Measurements from ENCODE around the gene RANBP17. TPM values are rescaled to one million over a fixed set of nuclear protein-coding genes. Genes with fewer than 3 reads are reported as not detected.

The RANBP17 gene
- total and polyA plus RNA-seq, 2 of the 4 experiments (the other 2 are of a cell fraction), result 8.2 to 29.0 TPM

DNA sequence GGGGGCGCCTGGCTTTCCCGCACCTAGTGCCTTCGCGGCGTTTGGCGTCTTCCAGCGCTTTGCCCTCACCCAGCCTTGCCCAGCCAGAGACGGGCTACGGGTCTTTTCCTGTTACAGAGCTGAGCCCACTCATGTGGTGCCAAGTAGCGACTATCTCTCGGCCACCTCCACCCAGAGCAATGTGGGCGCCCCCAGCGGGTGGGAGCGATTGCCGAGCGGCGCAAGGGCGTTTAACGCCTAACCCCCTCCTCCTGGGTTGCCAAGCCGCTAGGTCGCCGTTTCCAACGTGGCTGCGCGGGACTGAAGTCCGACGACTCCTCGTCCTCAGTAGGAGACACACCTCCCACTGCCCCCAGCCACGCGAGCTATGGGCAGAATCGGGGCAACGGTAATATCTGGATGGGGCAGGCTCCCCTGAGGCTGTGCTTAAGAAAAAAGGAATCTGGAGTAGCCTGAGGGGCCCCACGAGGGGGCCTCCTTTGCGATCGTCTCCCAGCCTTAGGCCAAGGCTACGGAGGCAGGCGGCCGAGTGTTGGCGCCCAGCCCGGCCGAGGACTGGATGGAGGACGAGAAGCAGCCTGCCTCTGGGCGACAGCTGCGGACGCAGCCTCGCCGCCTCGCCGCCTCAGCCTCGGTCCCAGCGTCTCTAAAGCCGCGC is 453.0 kb downstream of the RANBP17 start:
- H2BK15ac ChIP-seq (ENCODE audit: low read depth, low read length), result no peak overlapping the region
- H4K5ac ChIP-seq (ENCODE audit: low read depth, low read length), result no peak overlapping the region
- peaks cover 5% of the 10 kb centered on the region for H4K20me1 ChIP-seq (ENCODE audit: insufficient read depth, low read length)
- no peak overlapping the region; the same call in 1 of the 2 replicates for H3K4me2 ChIP-seq (ENCODE audit: low read depth, low read length)
- no peak overlapping the region for H2AK5ac ChIP-seq (ENCODE audit: low read depth, low read length)
- dilution Hi-C loops (cut with HindIII; ENCODE audit: low sequenced_read_pairs, unreplicated experiment) (no loop called here), in situ Hi-C loops (cut with MboI; ENCODE audit: low sequenced_read_pairs) (no loop called here), intact Hi-C loops (cut with micrococcal nuclease) (no loop called here)
- TF ChIP-seq MXI1 (IDR thresholded peaks at IDR 0.05; ENCODE audit: borderline replicate concordance, low read depth, low read length) (no peak), RCOR1 (IDR thresholded peaks at IDR 0.05; ENCODE audit: insufficient replicate concordance, low read length) (no peak), BHLHE40 (IDR thresholded peaks at IDR 0.05; ENCODE audit: low read depth, low read length) (no peak), CEBPB (IDR thresholded peaks at IDR 0.05; ENCODE audit: low read depth, low read length) (no peak)
- no peak overlapping the region for H3K27ac ChIP-seq (ENCODE audit: insufficient read depth, low read length)
- ATAC-seq (ENCODE audit: low read depth), result no peak
- no peak overlapping the region for H4K91ac ChIP-seq (ENCODE audit: insufficient read depth, low read depth, low read length)
- CTCF ChIA-PET, result no interaction called here
- H3K9me1 ChIP-seq (ENCODE audit: insufficient read depth, low read length), result no peaks in the 10 kb centered on the region
- H2AK9ac ChIP-seq (replicated peaks; ENCODE audit: low read depth, low read length, poor library complexity), result no peak overlapping the region
- H3K18ac ChIP-seq (ENCODE audit: low read depth, low read length), result no peak overlapping the region
- DNase-seq, result no peak
- no peak overlapping the region for H3K4me3 ChIP-seq (ENCODE audit: insufficient read depth, low read depth, low read length)
- peak overlapping the region; percentile 57 for H2AFZ ChIP-seq (replicated peaks; ENCODE audit: low read length, poor library complexity)
- H3K14ac ChIP-seq (replicated peaks; ENCODE audit: low read depth, low read length), result no peak overlapping the region
- H3K4me1 ChIP-seq (ENCODE audit: control insufficient read depth, insufficient read depth, low read length), result peaks cover 3% of the 10 kb centered on the region; the same call in 1 of the 2 replicates
- H3K4ac ChIP-seq (ENCODE audit: low read depth, low read length), result no peak overlapping the region
- H3K23ac ChIP-seq (ENCODE audit: low read depth, low read length), result no peak overlapping the region
- H2BK5ac ChIP-seq (ENCODE audit: low read depth, low read length, poor library complexity, severe bottlenecking), result no peak overlapping the region
- H3K79me1 ChIP-seq (ENCODE audit: low read depth in 1 of 2, low read length in 2 of 2), result no peaks in the 10 kb centered on the region
- WGBS, 2 experiments (ENCODE audit: extremely low coverage in 2 of 2, insufficient read length in 1 of 2), result 4% methylated on average over 16 of the region's 53 CpGs; no CpG with 5 or more reads in 1 of the 2 experiments
- peaks cover 97% of the 10 kb centered on the region for H3K27me3 ChIP-seq (ENCODE audit: control insufficient read depth, insufficient read depth, low read length)
- no peak overlapping the region for H4K8ac ChIP-seq (ENCODE audit: low read depth in 2 of 2, low read length in 2 of 2)
- no TSS peak for BruUV-seq (replicated peaks)
- H2BK20ac ChIP-seq (ENCODE audit: low read depth, low read length), result no peak overlapping the region
- POLR2A ChIA-PET (ENCODE audit: unreplicated experiment), result no interaction called here
- no peaks in the 10 kb centered on the region for H3K36me3 ChIP-seq (ENCODE audit: control insufficient read depth, insufficient read depth, low read length)
- H2BK120ac ChIP-seq (ENCODE audit: low read depth, low read length), result no peak overlapping the region
- no peak overlapping the region for H3K9ac ChIP-seq (ENCODE audit: low read depth, low read length)
- peaks cover 9% of the 10 kb centered on the region; the same call in 1 of the 2 replicates for H3K9me3 ChIP-seq (ENCODE audit: control insufficient read depth, insufficient read depth, low read length)
- no peak overlapping the region for H3K56ac ChIP-seq (ENCODE audit: extremely low read depth, insufficient read depth, low read length)

Data from IMR-90 (cell line).